ENCODE results near the gene LOXL3. TPM values are rescaled to one million over a fixed set of nuclear protein-coding genes. Genes with fewer than 3 reads are reported as not detected.

The LOXL3 gene
- total RNA-seq, 1 donor from 2014 or later, result 24.2 TPM

GRCh38 chr2:74524005-74524404 is 29.7 kb downstream of the LOXL3 start:
- Histone ChIP-seq H3F3A (ENCODE audit: low read depth) (no peaks in the 10 kb centered on the region), H3K36me3 (no peaks in the 10 kb centered on the region), H3K9me3 (ENCODE audit: low read depth) (no peaks in the 10 kb centered on the region), H4K20me1 (ENCODE audit: low read depth) (no peaks in the 10 kb centered on the region), H3K4me1 (peaks cover 7% of the 10 kb centered on the region), H3K27me3 (peaks cover 39% of the 10 kb centered on the region), H3K27ac (no peak overlapping the region), H3K4me3 (no peak overlapping the region), H3K4me2 (no peak overlapping the region), H3K9ac (no peak overlapping the region), H2AFZ (replicated peaks) (no peak overlapping the region), H3K79me2 (ENCODE audit: low read depth) (peaks cover 15% of the 10 kb centered on the region)
- Mint-ChIP-seq H3K4me1 (peaks cover 14% of the 10 kb centered on the region), H3K27me3 (ENCODE audit: insufficient read depth, low read depth) (peaks cover 27% of the 10 kb centered on the region), H3K4me3 (no peak overlapping the region), H3K36me3 (peaks cover 16% of the 10 kb centered on the region), H3K27ac (no peak overlapping the region), H3K9me3 (no peaks in the 10 kb centered on the region)
- TF ChIP-seq EZH2 (IDR thresholded peaks at IDR 0.05), result no peak
- TF ChIP-seq CTCF (IDR thresholded peaks at IDR 0.05), result no peak
- no peak for TF ChIP-seq EZH2phosphoT487 (IDR thresholded peaks at IDR 0.05)
- no peak for DNase-seq (ENCODE audit: low spot score)

GRCh38 chr2:74522516-74522915 is 31.2 kb downstream of the LOXL3 start:
- Histone ChIP-seq H3K27ac (no peak overlapping the region), H3K27me3 (peaks cover 54% of the 10 kb centered on the region), H3K79me2 (ENCODE audit: low read depth) (peaks cover under 1% of the 10 kb centered on the region), H2AFZ (replicated peaks) (no peak overlapping the region), H3K4me2 (no peak overlapping the region), H3K9me3 (ENCODE audit: low read depth) (no peaks in the 10 kb centered on the region), H3K4me1 (no peaks in the 10 kb centered on the region), H3K4me3 (no peak overlapping the region), H4K20me1 (ENCODE audit: low read depth) (no peaks in the 10 kb centered on the region), H3K9ac (no peak overlapping the region), H3F3A (ENCODE audit: low read depth) (no peaks in the 10 kb centered on the region), H3K36me3 (no peaks in the 10 kb centered on the region)
- Mint-ChIP-seq H3K9me3 (no peaks in the 10 kb centered on the region), H3K4me3 (no peak overlapping the region), H3K27ac (no peak overlapping the region), H3K4me1 (peaks cover 3% of the 10 kb centered on the region), H3K27me3 (ENCODE audit: insufficient read depth, low read depth) (peaks cover 42% of the 10 kb centered on the region), H3K36me3 (peaks cover 15% of the 10 kb centered on the region)
- DNase-seq (ENCODE audit: low spot score), result no peak
- TF ChIP-seq EZH2 (IDR thresholded peaks at IDR 0.05), result no peak
- TF ChIP-seq EZH2phosphoT487 (IDR thresholded peaks at IDR 0.05), result no peak
- TF ChIP-seq CTCF (IDR thresholded peaks at IDR 0.05), result no peak

GRCh38 chr2:74516650-74517049 is 37.1 kb downstream of the LOXL3 start:
- H3K9me3 ChIP-seq (ENCODE audit: low read depth), result no peaks in the 10 kb centered on the region
- H4K20me1 ChIP-seq (ENCODE audit: low read depth), result peaks cover 26% of the 10 kb centered on the region
- no peak overlapping the region for H3K27ac ChIP-seq
- H3K27me3 ChIP-seq, result peaks cover 100% of the 10 kb centered on the region
- no peak overlapping the region for H3K4me2 ChIP-seq
- H3K36me3 ChIP-seq, result no peaks in the 10 kb centered on the region
- DNase-seq (ENCODE audit: low spot score), result no peak
- H3K9me3 Mint-ChIP-seq, result peaks cover 8% of the 10 kb centered on the region
- H2AFZ ChIP-seq (replicated peaks), result no peak overlapping the region
- H3K4me3 Mint-ChIP-seq, result peak overlapping the region; percentile 55
- H3K4me1 ChIP-seq, result peaks cover 21% of the 10 kb centered on the region
- no peak overlapping the region for H3K9ac ChIP-seq
- H3K36me3 Mint-ChIP-seq, result peaks cover 5% of the 10 kb centered on the region
- H3K4me1 Mint-ChIP-seq, result peaks cover 19% of the 10 kb centered on the region
- no peak overlapping the region for H3K27ac Mint-ChIP-seq
- H3F3A ChIP-seq (ENCODE audit: low read depth), result peaks cover 34% of the 10 kb centered on the region
- peaks cover 74% of the 10 kb centered on the region for H3K27me3 Mint-ChIP-seq (ENCODE audit: insufficient read depth, low read depth)
- no peak overlapping the region for H3K4me3 ChIP-seq
- H3K79me2 ChIP-seq (ENCODE audit: low read depth), result no peaks in the 10 kb centered on the region
- no peak for TF ChIP-seq EZH2phosphoT487 (IDR thresholded peaks at IDR 0.05)
- no peak for TF ChIP-seq CTCF (IDR thresholded peaks at IDR 0.05)
- no peak for TF ChIP-seq EZH2 (IDR thresholded peaks at IDR 0.05)
